Osteocyte (in vitro differentiated cells): ENCODE measurements around the gene ATP2C2. TPM values are rescaled to one million over a fixed set of nuclear protein-coding genes. Genes with fewer than 3 reads are reported as not detected.
"Not testable (repeated sequence)": the region's sequence is repeated elsewhere in the genome, so short reads cannot be mapped to it uniquely, and the experiment has no call there.

ENCODE experiments used
- DNase-seq: peaks from one replicate; pipeline ENCODE4 v3.0.0; 2021; ENCODE audit warnings: mixed read lengths; ENCODE audit not compliant: unreplicated experiment; ENCODE audit errors: extremely low spot score
- H3K27ac Mint-ChIP-seq: one replicate; pipeline ENCODE4 v1.8.0; 2021; ENCODE audit warnings: mild to moderate bottlenecking, mixed read lengths; ENCODE audit not compliant: unreplicated experiment
- H3K27me3 Mint-ChIP-seq: one replicate; pipeline ENCODE4 v1.8.0; 2021; ENCODE audit warnings: mixed read lengths; ENCODE audit not compliant: unreplicated experiment
- H3K36me3 Mint-ChIP-seq: one replicate; pipeline ENCODE4 v1.8.0; 2021; ENCODE audit warnings: mixed read lengths; ENCODE audit not compliant: unreplicated experiment
- H3K4me1 Mint-ChIP-seq: one replicate; pipeline ENCODE4 v1.8.0; 2021; ENCODE audit warnings: mixed read lengths; ENCODE audit not compliant: unreplicated experiment
- H3K4me3 Mint-ChIP-seq: one replicate; pipeline ENCODE4 v1.8.0; 2021; ENCODE audit warnings: mild to moderate bottlenecking, moderate library complexity, mixed read lengths; ENCODE audit not compliant: unreplicated experiment
- H3K9me3 Mint-ChIP-seq: one replicate; pipeline ENCODE4 v1.8.0; 2021; ENCODE audit warnings: mixed read lengths; ENCODE audit not compliant: unreplicated experiment
- total RNA-seq: library from RNA; stranded (reverse); gene quantifications from 2 replicates; pipeline ENCODE4 v1.2.1, GENCODE V29; 2021
- TF ChIP-seq, protein P1 (sequence below): fragments of 200-600 bp; sonication (generic); IDR thresholded peaks from 2 replicates; pipeline ENCODE4 v1.5.0; 2021; ENCODE audit warnings: antibody characterized with exemption, mild to moderate bottlenecking, moderate library complexity

The ATP2C2 gene
- total RNA-seq, 1 donor from 2014 or later, result not detected

DNA sequence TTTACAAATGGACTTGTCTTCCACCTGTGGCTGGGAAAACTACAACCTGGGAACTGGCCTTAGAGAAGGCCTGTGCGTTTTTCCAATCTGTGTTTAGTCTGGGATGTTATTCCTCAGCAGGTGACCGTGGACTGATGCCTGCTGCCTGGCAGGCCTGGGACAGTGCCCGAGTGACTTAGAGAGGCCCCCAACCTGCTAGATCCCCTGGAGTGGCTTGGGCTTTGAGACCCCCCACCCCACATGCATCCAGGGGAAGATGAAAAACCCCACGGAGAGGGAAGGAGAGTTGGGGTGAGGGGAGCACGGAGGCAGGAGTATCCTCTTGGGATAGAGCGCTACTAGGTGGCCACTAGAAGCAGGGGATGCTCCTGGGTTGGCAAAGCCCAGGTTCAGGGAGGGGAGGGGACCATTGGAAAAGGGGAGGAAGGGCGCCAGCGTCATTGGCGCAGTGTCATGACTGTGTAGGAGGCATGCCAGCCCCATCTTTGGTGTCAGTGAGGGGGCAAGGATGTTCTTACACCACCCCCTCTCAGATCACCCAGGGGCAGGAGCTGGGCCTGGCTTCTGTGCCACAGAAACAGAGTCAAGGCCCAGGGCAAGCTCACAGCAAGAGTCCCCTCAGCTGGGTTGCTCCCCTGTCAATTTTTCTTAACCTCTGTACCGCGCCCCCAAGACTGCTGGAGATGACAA is 82.0 kb downstream of the ATP2C2 start:
- H3K27me3 Mint-ChIP-seq, result no peaks in the 10 kb centered on the region
- DNase-seq, result no peak
- TF ChIP-seq, protein P1, sequence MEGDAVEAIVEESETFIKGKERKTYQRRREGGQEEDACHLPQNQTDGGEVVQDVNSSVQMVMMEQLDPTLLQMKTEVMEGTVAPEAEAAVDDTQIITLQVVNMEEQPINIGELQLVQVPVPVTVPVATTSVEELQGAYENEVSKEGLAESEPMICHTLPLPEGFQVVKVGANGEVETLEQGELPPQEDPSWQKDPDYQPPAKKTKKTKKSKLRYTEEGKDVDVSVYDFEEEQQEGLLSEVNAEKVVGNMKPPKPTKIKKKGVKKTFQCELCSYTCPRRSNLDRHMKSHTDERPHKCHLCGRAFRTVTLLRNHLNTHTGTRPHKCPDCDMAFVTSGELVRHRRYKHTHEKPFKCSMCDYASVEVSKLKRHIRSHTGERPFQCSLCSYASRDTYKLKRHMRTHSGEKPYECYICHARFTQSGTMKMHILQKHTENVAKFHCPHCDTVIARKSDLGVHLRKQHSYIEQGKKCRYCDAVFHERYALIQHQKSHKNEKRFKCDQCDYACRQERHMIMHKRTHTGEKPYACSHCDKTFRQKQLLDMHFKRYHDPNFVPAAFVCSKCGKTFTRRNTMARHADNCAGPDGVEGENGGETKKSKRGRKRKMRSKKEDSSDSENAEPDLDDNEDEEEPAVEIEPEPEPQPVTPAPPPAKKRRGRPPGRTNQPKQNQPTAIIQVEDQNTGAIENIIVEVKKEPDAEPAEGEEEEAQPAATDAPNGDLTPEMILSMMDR, result no peak
- no peaks in the 10 kb centered on the region for H3K9me3 Mint-ChIP-seq
- H3K4me1 Mint-ChIP-seq, result no peaks in the 10 kb centered on the region
- no peak overlapping the region for H3K4me3 Mint-ChIP-seq
- no peaks in the 10 kb centered on the region for H3K36me3 Mint-ChIP-seq
- no peak overlapping the region for H3K27ac Mint-ChIP-seq

DNA sequence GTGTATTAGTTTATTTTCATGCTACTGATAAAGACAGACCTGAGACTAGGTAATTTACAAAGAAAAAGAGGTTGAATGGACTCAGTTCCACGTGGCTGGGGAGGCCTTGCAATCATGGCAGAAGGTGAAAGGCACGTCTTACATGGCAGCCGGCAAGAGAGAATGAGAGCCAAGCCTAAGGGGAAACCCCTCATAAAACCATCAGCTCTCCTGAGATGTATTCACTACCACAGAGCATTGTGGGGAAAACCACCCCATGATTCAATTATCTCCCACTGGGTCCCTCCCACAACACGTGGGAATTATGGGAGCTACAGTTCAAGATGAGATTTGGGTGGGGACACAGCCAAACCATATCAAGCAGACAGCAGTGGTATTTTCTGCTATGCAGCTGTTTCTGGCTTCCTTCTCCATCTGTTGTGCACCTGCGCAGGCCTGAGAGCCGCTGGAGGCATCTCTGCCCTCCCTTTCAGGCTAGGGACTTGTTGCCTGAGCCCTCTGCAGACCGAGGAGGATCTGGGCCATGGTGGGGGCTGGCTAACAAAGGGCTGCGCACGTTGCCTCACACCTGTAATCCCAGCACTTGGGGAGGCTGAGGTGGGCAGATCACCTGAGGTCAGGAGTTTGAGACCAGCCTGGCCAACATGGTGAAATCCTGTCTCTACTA is 82.8 kb downstream of the ATP2C2 start:
- H3K27me3 Mint-ChIP-seq, H3K4me3 Mint-ChIP-seq, H3K4me1 Mint-ChIP-seq, H3K27ac Mint-ChIP-seq, H3K36me3 Mint-ChIP-seq, DNase-seq, H3K9me3 Mint-ChIP-seq: not testable (repeated sequence)

DNA sequence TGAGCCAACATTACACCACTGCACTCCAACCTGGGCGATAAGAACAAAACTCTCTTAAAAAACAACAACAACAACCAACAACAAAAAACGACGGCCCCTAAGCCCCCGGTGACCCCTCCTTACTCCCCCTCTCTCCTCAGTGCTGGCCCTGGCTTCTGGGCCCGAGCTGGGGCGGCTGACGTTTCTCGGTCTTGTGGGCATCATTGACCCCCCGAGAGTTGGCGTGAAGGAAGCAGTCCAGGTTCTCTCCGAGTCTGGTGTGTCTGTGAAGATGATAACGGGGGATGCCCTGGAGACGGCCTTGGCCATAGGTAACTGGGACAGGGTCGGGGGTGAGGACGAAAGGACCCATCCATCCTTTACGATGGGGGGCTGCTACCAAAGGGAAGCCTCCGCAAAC is 83.4 kb downstream of the ATP2C2 start:
- no peak overlapping the region for H3K4me3 Mint-ChIP-seq
- DNase-seq, result no peak
- no peak overlapping the region for H3K27ac Mint-ChIP-seq
- no peaks in the 10 kb centered on the region for H3K4me1 Mint-ChIP-seq
- H3K27me3 Mint-ChIP-seq, result no peaks in the 10 kb centered on the region
- H3K9me3 Mint-ChIP-seq, result no peaks in the 10 kb centered on the region
- TF ChIP-seq, protein P1, result no peak
- no peaks in the 10 kb centered on the region for H3K36me3 Mint-ChIP-seq

DNA sequence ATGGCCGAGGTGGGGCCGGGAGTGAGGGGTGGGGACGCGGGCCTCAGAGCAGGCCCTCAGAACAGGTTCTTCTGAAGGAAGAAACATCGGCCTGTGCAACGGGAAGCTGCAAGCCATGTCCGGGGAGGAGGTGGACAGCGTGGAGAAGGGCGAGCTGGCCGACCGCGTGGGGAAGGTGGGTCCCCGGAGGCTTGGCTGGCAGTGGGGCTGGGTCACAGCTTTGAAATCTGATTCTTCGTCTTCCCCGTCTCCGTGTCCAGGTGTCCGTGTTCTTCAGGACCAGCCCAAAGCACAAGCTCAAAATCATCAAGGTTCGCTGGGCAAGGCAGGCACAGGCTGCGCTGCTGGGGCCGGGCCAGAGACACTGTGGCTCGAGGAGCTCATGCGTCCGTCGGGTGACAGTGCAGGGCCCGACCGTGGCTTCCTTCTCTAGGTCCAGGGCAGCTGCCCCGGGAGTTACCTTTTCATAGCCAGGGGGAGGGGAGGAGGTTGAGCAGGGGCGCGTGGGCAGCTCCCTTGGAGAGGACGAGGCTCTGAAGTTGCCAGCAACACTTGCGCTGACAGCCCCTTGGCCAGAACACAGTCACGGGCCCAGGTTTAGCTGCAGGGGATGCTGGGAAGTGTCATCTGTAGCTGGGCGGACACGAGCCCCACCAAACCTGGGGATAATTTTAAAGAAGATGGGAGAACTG is 84.9 kb downstream of the ATP2C2 start:
- Mint-ChIP-seq H3K36me3 (no peaks in the 10 kb centered on the region), H3K4me3 (no peak overlapping the region), H3K9me3 (no peaks in the 10 kb centered on the region), H3K27ac (no peak overlapping the region), H3K27me3 (no peaks in the 10 kb centered on the region), H3K4me1 (no peaks in the 10 kb centered on the region)
- no peak for DNase-seq
- TF ChIP-seq, protein P1, result no peak

DNA sequence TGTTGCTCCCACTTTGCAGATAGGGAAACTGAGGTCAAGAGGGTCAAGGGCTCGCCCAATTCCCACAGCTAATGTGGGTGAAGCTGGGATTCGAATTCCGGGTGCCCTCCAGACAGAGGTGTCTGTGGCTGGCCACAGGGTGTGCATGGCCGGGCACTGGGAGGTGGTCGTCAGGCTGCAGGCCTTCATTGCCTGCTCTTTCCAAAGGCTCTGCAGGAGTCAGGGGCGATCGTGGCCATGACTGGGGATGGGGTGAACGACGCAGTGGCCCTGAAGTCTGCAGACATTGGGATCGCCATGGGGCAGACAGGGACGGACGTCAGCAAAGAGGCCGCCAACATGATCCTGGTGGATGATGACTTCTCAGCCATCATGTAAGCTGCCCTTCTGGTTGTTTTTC is 86.3 kb downstream of the ATP2C2 start:
- no peak overlapping the region for H3K27ac Mint-ChIP-seq
- no peaks in the 10 kb centered on the region for H3K4me1 Mint-ChIP-seq
- H3K4me3 Mint-ChIP-seq, result no peak overlapping the region
- H3K36me3 Mint-ChIP-seq, result peaks cover 4% of the 10 kb centered on the region
- DNase-seq, result no peak
- H3K9me3 Mint-ChIP-seq, result no peaks in the 10 kb centered on the region
- TF ChIP-seq, protein P1, result no peak
- H3K27me3 Mint-ChIP-seq, result no peaks in the 10 kb centered on the region
